ENCODE results near the gene PCDHB12.
"Not testable (repeated sequence)": the region's sequence is repeated elsewhere in the genome, so short reads cannot be mapped to it uniquely, and the experiment has no call there.

PCDHB12 gene

DNA sequence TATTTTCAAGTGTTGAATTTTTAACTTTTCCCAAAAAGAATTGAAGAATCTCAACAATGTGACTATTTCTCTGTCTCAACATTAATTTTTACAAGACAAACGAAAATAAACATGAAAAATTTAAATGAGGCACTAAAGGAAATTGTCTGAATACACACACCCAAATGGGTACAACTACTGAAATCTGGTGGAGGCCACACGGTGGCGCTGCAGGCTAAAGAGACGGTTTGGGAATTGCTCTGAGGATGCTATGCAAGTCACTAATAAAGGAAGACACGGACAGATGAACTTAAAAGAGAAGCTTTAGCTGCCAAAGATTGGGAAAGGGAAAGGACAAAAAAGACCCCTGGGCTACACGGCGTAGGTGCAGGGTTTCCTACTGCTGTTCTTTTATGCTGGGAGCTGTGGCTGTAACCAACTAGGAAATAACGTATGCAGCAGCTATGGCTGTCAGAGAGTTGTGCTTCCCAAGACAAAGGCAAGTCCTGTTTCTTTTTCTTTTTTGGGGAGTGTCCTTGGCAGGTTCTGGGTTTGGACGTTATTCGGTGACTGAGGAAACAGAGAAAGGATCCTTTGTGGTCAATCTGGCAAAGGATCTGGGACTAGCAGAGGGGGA, 16.3 kb upstream of the PCDHB12 start, which contains the start of gene PCDHB10:
Gene PCDHB10 (plus strand): TSS at position 244 of the 616 bp plus-strand sequence. CDS start 200 bp downstream, at position 444.
- no peak within 1 kb of the TSS for H3K4me3 Mint-ChIP-seq
- H3K27ac Mint-ChIP-seq: no peak within 1 kb of the TSS
- H3K36me3 Mint-ChIP-seq (ENCODE audit: low read depth): peaks cover 11% of the 10 kb centered on the region
- H3K27me3 Mint-ChIP-seq: peaks cover 60% of the 10 kb centered on the region
- H3K4me1 Mint-ChIP-seq (ENCODE audit: low read depth): no peaks in the 10 kb centered on the region
- H3K9me3 Mint-ChIP-seq: peaks cover 36% of the 10 kb centered on the region

DNA sequence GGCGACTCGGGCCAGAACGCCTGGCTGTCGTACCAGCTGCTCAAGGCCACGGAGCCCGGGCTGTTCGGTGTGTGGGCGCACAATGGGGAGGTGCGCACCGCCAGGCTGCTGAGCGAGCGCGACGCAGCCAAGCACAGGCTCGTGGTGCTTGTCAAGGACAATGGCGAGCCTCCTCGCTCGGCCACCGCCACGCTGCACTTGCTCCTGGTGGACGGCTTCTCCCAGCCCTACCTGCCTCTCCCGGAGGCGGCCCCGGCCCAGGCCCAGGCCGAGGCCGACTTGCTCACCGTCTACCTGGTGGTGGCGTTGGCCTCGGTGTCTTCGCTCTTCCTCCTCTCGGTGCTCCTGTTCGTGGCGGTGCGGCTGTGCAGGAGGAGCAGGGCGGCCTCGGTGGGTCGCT, 14.2 kb upstream of the PCDHB12 start:
- H3K27ac Mint-ChIP-seq; H3K4me3 Mint-ChIP-seq; H3K4me1 Mint-ChIP-seq (ENCODE audit: low read depth): not testable (repeated sequence)
- H3K27me3 Mint-ChIP-seq: peaks cover 63% of the 10 kb centered on the region
- peaks cover 45% of the 10 kb centered on the region for H3K9me3 Mint-ChIP-seq
- H3K36me3 Mint-ChIP-seq (ENCODE audit: low read depth): peaks cover 13% of the 10 kb centered on the region

DNA sequence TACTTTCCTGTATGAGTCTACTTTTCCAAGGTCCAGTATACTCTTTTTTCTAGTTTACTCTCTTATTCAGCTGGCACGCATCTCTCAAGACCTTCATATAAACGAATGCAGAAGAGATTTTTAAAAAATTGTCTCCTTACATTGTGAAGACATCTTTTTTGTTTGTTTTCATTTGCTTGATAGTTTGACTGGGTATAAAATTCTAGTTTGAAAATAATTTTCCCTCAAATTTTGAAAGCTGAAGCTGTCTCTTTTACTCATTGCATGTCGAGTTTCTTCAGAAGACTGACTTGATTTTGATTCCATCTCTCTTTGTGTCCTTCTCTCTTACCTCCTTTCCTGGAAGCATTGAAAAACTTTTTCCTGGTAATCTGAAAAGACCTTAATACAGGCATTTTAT, 12.2 kb upstream of the PCDHB12 start:
- Mint-ChIP-seq H3K9me3 (peaks cover 48% of the 10 kb centered on the region), H3K27me3 (peaks cover 65% of the 10 kb centered on the region)

DNA sequence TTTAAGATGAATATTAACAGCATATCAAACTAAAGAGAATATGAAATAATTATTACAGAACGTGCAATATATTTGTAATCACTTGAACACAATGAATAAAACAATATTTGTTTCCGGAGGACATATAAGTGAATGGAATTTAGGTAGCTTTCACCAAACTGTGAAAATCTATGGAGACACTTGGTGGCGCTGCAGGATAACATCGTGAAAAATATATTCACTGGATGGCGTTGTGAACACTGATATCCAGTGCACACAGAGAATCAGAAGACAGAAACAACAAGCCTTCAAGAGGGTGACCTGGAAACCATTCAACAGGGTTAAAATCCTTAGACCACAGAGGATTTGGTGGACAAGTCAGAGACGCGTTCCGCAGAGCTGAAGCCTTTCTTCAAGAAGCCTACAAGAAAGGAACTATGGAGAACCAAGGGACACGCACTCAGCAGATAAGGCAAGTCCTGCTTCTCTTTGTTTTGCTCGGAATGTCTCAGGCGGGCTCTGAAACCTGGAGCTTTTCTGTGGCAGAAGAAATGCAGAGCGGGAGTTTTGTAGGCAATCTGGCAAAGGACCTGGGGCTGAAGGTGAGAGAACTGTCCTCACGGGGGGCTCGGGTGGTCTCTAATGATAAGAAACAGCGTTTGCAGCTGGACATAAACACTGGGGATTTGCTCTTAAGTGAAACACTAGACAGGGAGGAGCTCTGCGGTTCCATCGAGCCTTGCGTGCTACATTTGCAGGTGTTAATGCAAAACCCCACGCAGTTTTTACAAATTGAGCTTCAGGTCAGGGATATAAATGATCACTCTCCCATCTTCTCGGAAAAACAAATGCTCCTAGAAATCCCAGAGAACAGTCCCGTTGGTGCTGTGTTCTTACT, 8.9 kb upstream of the PCDHB12 start, which contains the start of gene PCDHB11:
Gene PCDHB11 (plus strand): TSS at position 269 of the 877 bp plus-strand sequence. CDS start 148 bp downstream, at position 417.
- no peaks in the 10 kb centered on the region for H3K4me1 Mint-ChIP-seq (ENCODE audit: low read depth)
- no peak within 1 kb of the TSS for H3K4me3 Mint-ChIP-seq
- no peak within 1 kb of the TSS for H3K27ac Mint-ChIP-seq
- H3K36me3 Mint-ChIP-seq (ENCODE audit: low read depth): peaks cover 20% of the 10 kb centered on the region
- peaks cover 51% of the 10 kb centered on the region for H3K27me3 Mint-ChIP-seq
- peaks cover 38% of the 10 kb centered on the region for H3K9me3 Mint-ChIP-seq

More for the DNA sequence above, 12.2 kb upstream of the PCDHB12 start:
- H3K36me3 Mint-ChIP-seq (ENCODE audit: low read depth): peaks cover 14% of the 10 kb centered on the region
- no peaks in the 10 kb centered on the region for H3K4me1 Mint-ChIP-seq (ENCODE audit: low read depth)
- H3K4me3 Mint-ChIP-seq: no peak overlapping the region
- H3K27ac Mint-ChIP-seq: no peak overlapping the region

DNA sequence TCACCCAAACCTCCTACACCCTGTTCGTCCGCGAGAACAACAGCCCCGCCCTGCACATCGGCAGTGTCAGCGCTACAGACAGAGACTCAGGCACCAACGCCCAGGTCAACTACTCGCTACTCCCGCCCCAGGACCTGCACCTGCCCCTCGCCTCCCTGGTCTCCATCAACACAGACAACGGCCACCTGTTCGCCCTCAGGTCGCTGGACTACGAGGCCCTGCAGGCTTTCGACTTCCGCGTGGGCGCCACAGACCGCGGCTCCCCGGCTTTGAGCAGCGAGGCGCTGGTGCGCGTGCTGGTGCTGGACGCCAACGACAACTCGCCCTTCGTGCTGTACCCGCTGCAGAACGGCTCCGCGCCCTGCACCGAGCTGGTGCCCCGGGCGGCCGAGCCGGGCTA, 7.4 kb upstream of the PCDHB12 start:
- H3K27ac Mint-ChIP-seq; H3K4me1 Mint-ChIP-seq (ENCODE audit: low read depth); H3K4me3 Mint-ChIP-seq: not testable (repeated sequence)
- Mint-ChIP-seq H3K36me3 (ENCODE audit: low read depth) (peaks cover 16% of the 10 kb centered on the region), H3K9me3 (peaks cover 34% of the 10 kb centered on the region), H3K27me3 (peaks cover 54% of the 10 kb centered on the region)

DNA sequence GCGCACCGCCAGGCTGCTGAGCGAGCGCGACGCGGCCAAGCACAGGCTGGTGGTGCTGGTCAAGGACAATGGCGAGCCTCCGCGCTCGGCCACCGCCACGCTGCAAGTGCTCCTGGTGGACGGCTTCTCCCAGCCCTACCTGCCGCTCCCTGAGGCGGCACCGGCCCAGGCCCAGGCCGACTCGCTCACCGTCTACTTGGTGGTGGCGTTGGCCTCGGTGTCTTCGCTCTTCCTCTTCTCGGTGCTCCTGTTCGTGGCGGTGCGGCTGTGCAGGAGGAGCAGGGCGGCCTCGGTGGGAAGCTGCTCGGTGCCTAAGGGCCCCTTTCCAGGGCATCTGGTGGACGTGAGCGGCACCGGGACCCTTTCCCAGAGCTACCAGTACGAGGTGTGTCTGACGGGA, 6.9 kb upstream of the PCDHB12 start:
- not testable (repeated sequence) for H3K4me3 Mint-ChIP-seq; H3K4me1 Mint-ChIP-seq (ENCODE audit: low read depth); H3K27ac Mint-ChIP-seq
- peaks cover 13% of the 10 kb centered on the region for H3K36me3 Mint-ChIP-seq (ENCODE audit: low read depth)
- peaks cover 29% of the 10 kb centered on the region for H3K9me3 Mint-ChIP-seq
- H3K27me3 Mint-ChIP-seq: peaks cover 55% of the 10 kb centered on the region

DNA sequence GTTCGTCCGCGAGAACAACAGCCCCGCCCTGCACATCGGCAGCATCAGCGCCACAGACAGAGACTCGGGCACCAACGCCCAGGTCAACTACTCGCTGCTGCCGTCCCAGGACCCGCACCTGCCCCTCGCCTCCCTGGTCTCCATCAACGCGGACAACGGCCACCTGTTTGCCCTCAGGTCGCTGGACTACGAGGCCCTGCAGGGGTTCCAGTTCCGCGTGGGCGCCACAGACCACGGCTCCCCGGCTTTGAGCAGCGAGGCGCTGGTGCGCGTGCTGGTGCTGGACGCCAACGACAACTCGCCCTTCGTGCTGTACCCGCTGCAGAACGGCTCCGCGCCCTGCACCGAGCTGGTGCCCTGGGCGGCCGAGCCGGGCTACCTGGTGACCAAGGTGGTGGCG, 1.8 kb downstream of the PCDHB12 start:
- peaks cover 10% of the 10 kb centered on the region for H3K9me3 Mint-ChIP-seq
- H3K4me1 Mint-ChIP-seq (ENCODE audit: low read depth); H3K36me3 Mint-ChIP-seq (ENCODE audit: low read depth); H3K4me3 Mint-ChIP-seq; H3K27ac Mint-ChIP-seq: not testable (repeated sequence)
- peaks cover 77% of the 10 kb centered on the region for H3K27me3 Mint-ChIP-seq

DNA sequence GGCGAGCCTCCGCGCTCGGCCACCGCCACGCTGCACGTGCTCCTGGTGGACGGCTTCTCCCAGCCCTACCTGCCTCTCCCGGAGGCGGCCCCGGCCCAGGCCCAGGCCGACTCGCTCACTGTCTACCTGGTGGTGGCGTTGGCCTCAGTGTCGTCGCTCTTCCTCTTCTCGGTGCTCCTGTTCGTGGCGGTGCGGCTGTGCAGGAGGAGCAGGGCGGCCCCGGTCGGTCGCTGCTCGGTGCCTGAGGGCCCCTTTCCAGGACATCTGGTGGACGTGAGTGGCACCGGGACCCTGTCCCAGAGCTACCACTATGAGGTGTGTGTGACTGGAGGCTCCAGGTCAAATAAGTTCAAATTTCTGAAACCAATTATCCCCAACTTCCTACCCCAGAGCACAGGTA, 2.3 kb downstream of the PCDHB12 start:
- H3K9me3 Mint-ChIP-seq: peaks cover 10% of the 10 kb centered on the region
- peaks cover 76% of the 10 kb centered on the region for H3K27me3 Mint-ChIP-seq
- not testable (repeated sequence) for H3K27ac Mint-ChIP-seq; H3K4me3 Mint-ChIP-seq; H3K4me1 Mint-ChIP-seq (ENCODE audit: low read depth); H3K36me3 Mint-ChIP-seq (ENCODE audit: low read depth)

DNA sequence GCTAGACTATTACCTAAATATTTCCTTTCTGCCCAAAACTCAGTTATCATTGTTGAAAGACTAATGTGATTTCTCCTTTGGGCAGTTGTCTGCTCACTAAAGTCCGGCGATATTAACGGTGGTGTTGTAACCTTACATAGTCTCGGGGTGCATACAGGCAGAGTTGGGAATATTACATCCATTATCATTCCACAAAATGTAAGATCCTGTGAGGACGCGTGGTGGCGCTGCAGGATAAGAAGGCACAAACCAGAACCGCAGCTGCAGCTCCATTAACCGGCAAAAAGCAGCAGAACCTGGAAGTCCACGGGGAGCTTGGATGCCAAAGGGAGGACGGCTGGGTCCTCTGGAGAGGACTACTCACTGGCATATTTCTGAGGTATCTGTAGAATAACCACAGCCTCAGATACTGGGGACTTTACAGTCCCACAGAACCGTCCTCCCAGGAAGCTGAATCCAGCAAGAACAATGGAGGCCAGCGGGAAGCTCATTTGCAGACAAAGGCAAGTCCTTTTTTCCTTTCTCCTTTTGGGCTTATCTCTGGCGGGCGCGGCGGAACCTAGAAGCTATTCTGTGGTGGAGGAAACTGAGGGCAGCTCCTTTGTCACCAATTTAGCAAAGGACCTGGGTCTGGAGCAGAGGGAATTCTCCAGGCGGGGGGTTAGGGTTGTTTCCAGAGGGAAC, 5.3 kb downstream of the PCDHB12 start, which contains the start of gene PCDHB13:
Gene PCDHB13 (plus strand): TSS at position 264 of the 684 bp plus-strand sequence. CDS start 205 bp downstream, at position 469.
- H3K27ac Mint-ChIP-seq; H3K4me1 Mint-ChIP-seq (ENCODE audit: low read depth); H3K36me3 Mint-ChIP-seq (ENCODE audit: low read depth); H3K4me3 Mint-ChIP-seq: not testable (repeated sequence)
- Mint-ChIP-seq H3K27me3 (peaks cover 69% of the 10 kb centered on the region), H3K9me3 (peaks cover 18% of the 10 kb centered on the region)

DNA sequence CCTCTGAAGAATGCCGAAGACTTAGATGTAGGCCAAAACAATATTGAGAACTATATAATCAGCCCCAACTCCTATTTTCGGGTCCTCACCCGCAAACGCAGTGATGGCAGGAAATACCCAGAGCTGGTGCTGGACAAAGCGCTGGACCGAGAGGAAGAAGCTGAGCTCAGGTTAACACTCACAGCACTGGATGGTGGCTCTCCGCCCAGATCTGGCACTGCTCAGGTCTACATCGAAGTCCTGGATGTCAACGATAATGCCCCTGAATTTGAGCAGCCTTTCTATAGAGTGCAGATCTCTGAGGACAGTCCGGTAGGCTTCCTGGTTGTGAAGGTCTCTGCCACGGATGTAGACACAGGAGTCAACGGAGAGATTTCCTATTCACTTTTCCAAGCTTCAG, 6.1 kb downstream of the PCDHB12 start:
- Mint-ChIP-seq H3K9me3 (peaks cover 23% of the 10 kb centered on the region), H3K27me3 (peaks cover 68% of the 10 kb centered on the region)
- not testable (repeated sequence) for H3K4me3 Mint-ChIP-seq; H3K27ac Mint-ChIP-seq; H3K4me1 Mint-ChIP-seq (ENCODE audit: low read depth); H3K36me3 Mint-ChIP-seq (ENCODE audit: low read depth)

DNA sequence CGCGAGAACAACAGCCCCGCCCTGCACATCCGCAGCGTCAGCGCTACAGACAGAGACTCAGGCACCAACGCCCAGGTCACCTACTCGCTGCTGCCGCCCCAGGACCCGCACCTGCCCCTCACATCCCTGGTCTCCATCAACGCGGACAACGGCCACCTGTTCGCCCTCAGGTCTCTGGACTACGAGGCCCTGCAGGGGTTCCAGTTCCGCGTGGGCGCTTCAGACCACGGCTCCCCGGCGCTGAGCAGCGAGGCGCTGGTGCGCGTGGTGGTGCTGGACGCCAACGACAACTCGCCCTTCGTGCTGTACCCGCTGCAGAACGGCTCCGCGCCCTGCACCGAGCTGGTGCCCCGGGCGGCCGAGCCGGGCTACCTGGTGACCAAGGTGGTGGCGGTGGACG, 7.0 kb downstream of the PCDHB12 start:
- H3K4me3 Mint-ChIP-seq; H3K27ac Mint-ChIP-seq; H3K36me3 Mint-ChIP-seq (ENCODE audit: low read depth); H3K4me1 Mint-ChIP-seq (ENCODE audit: low read depth): not testable (repeated sequence)
- peaks cover 24% of the 10 kb centered on the region for H3K9me3 Mint-ChIP-seq
- peaks cover 67% of the 10 kb centered on the region for H3K27me3 Mint-ChIP-seq

DNA sequence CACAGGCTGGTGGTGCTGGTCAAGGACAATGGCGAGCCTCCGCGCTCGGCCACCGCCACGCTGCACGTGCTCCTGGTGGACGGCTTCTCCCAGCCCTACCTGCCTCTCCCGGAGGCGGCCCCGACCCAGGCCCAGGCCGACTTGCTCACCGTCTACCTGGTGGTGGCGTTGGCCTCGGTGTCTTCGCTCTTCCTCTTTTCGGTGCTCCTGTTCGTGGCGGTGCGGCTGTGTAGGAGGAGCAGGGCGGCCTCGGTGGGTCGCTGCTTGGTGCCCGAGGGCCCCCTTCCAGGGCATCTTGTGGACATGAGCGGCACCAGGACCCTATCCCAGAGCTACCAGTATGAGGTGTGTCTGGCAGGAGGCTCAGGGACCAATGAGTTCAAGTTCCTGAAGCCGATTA, 7.5 kb downstream of the PCDHB12 start:
- Mint-ChIP-seq H3K9me3 (peaks cover 24% of the 10 kb centered on the region), H3K27me3 (peaks cover 65% of the 10 kb centered on the region)
- H3K4me3 Mint-ChIP-seq; H3K36me3 Mint-ChIP-seq (ENCODE audit: low read depth); H3K4me1 Mint-ChIP-seq (ENCODE audit: low read depth); H3K27ac Mint-ChIP-seq: not testable (repeated sequence)

DNA sequence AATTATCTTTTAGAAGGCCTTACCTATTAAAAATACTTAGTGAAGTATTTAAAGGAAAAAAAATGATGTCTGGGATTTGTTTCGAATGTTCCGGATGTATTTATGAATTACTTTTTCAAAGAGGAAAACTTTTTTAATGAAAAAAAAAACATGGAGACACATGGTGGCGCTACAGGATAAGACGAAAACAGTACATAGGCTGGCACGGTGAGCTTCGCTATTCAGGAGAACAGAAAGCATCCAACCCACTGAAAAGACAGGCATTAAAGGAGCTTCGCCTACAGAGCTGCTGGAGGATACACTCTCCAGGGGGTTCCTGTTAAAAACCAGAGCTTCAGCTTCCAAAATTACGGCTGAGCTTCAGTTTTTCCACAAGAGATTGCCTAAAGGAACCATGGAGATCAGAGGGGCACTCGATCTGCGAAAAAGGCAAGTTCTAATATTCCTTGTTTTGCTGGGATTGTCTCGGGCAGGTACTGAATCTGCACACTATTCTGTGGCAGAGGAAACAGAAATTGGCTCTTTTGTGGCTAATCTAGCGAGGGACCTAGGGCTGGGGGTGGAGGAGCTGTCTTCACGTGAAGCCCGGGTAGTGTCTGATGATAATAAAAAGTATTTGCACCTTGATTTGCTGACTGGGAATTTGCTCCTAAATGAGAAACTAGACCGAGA, 14.7 kb downstream of the PCDHB12 start, which contains the start of gene PCDHB14:
Gene PCDHB14 (plus strand): TSS at position 232 of the 672 bp plus-strand sequence. CDS start 163 bp downstream, at position 395.
- no peaks in the 10 kb centered on the region for H3K4me1 Mint-ChIP-seq (ENCODE audit: low read depth)
- H3K27me3 Mint-ChIP-seq: peaks cover 69% of the 10 kb centered on the region
- peaks cover 5% of the 10 kb centered on the region for H3K36me3 Mint-ChIP-seq (ENCODE audit: low read depth)
- no peak within 1 kb of the TSS for H3K27ac Mint-ChIP-seq
- no peak within 1 kb of the TSS for H3K4me3 Mint-ChIP-seq
- peaks cover 25% of the 10 kb centered on the region for H3K9me3 Mint-ChIP-seq

DNA sequence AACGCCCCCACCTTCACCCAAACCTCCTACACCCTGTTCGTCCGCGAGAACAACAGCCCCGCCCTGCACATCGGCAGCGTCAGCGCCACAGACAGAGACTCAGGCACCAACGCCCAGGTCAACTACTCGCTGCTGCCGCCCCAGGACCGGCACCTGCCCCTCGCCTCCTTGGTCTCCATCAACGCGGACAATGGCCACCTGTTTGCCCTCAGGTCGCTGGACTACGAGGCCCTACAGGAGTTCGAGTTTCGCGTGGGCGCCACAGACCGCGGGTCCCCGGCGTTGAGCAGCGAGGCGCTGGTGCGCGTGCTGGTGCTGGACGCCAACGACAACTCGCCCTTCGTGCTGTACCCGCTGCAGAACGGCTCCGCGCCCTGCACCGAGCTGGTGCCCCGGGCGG, 16.3 kb downstream of the PCDHB12 start:
- H3K4me3 Mint-ChIP-seq; H3K4me1 Mint-ChIP-seq (ENCODE audit: low read depth); H3K36me3 Mint-ChIP-seq (ENCODE audit: low read depth); H3K27ac Mint-ChIP-seq: not testable (repeated sequence)
- peaks cover 58% of the 10 kb centered on the region for H3K27me3 Mint-ChIP-seq
- peaks cover 18% of the 10 kb centered on the region for H3K9me3 Mint-ChIP-seq
